NCI-H146 treated with DMSO at 0.1 percent for 48 hours (cell line): ENCODE measurements around the gene SH3D19.
"Not testable (repeated sequence)": the region's sequence is repeated elsewhere in the genome, so short reads cannot be mapped to it uniquely, and the experiment has no call there.

Source experiments
- DNase-seq: peaks from one replicate; lab custom pipeline; 2025; ENCODE audit not compliant: unreplicated experiment; lab: John Stamatoyannopoulos, UW

SH3D19 gene

DNA sequence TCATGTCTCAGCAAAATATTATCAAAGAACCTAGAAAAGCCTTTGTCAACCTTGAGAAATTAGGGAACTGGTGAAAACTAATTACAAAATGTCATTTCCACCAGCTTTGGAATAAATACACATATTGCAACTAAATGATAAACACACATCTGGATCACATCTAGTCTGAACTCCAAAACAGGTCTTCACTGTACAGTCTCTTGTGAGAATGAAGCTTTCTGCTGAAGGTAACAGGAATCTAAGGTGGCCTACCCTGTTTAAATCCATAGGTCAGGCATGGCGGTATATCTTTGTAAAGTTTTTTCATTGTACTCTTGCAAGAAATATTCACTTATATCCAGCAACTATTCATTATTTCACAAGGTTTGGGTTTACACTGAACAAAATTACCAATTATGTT is 1.7 kb downstream of the SH3D19 start:
- no peak for DNase-seq

DNA sequence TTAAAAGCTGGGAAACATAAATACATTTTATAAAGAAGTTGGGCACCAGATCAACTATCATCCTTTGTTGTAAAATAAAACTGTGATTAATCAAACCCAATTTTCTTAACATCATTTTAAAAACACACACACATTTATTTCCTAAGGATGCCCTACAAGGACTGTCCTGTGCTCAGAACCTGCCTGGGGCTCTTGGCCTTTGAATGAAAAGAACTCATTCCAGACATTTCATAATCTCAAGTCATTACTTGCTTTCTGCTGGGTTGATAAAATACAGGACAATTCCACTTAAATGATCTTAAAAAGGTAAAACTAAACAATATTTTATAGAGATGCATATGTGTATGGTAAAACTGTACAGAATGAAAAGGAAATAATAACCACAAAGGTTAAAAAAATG is 2.8 kb downstream of the SH3D19 start:
- no peak for DNase-seq

DNA sequence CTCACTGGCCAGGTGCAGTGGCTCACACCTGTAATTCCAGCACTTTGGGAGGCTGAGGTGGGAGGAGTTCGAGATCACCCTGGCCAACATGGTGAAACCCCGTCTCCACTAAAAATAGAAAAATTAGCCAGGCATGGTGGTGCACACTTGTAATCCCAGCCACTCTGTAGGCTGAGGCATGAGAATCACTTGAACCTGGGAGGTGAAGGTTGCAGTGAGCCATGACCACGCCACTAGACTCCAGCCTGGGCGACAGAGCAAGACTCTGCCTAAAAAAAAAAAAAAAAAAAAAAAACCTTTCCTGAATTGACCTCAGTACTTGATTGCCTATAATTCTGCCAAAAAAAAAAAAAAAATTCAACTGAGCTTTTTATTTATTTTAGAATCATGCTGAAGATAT is 3.2 kb downstream of the SH3D19 start:
- DNase-seq, result not testable (repeated sequence)

DNA sequence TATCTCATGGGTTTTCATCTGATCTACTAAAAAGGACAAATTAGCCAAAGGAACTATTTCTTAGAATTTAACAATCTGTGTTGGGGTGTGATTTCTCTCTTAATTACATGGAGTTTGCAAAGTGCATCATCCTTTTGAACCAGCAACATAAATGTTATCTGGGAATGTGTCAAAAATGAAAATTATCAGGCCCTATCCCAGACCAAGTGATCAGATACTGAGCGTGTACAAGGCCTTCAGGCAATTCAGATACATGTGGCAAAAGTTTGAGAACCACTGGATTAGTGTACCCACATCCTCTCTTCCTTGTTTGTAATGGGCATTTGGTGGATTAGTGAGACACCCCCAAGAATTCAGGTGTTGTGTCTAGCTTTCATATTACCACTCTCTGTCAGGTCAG is 3.8 kb downstream of the SH3D19 start:
- DNase-seq, result no peak

DNA sequence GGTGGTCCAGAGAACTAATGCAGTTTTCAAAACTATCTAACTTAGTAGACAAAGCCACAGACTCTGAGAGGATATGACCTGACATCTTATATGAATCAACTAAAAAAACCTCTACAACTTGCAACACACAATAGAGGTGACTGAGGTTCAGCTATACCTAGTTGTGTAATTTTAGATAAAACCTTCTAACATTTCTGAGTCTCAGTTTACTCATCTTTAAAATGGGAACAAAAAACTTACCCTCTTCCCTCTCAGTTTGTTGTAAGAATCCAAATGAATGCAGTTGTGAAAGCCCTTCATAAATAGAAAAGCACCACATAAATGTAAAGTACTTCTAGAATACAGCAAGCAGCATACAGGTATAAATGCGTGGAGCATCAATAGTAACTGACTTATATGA is 5.9 kb downstream of the SH3D19 start:
- DNase-seq, result no peak

DNA sequence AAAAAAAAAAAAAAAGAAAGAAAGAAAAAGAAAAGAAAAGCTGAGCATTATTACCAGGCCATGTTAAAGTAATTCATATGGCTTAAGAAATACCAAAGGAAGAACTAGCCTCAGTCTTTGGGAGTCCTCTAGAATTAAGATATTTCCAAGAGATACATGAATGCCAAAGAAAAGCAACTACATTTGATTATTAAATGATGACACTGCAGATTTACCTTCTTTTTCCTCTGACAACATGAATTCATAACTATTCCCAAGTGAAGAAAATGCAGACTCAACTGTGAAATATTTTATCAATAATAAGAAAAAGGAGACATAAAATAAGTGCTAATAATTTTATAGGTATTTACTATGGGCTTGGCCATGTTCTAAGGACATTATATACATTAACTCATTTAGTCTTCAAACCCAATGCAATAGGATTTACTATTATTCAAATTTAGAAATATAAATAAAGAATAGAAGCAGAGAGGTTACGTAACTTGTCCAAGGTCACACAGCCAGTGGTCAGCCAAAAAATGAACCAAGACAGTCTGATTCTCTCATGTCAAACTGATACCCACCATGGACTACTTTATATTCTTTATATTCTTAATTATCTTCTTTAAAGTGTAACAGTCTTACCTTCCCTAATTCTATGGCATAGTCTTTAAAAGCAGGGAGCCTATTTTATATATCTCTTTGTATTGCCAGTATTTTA is 6.9 kb downstream of the SH3D19 start:
- DNase-seq, result no peak

DNA sequence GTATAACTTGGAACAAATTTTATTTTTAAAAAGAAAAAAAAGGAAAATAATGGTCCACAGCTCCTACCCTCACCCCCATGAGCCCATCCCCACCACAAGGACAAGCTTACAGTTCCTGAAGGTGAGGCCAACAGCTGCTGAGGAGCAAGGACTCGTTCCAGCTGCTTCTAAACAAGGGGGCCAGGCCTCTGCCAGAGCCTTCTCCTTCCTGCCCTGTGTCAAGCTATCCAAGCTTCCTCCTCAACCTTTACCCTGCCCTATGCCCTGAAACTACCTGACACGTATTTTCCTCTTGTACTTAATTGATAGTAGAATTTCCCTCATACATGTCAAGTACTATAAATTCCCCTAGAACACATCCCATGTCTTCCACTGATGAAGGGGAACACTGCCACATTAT is 8.8 kb downstream of the SH3D19 start:
- no peak for DNase-seq

DNA sequence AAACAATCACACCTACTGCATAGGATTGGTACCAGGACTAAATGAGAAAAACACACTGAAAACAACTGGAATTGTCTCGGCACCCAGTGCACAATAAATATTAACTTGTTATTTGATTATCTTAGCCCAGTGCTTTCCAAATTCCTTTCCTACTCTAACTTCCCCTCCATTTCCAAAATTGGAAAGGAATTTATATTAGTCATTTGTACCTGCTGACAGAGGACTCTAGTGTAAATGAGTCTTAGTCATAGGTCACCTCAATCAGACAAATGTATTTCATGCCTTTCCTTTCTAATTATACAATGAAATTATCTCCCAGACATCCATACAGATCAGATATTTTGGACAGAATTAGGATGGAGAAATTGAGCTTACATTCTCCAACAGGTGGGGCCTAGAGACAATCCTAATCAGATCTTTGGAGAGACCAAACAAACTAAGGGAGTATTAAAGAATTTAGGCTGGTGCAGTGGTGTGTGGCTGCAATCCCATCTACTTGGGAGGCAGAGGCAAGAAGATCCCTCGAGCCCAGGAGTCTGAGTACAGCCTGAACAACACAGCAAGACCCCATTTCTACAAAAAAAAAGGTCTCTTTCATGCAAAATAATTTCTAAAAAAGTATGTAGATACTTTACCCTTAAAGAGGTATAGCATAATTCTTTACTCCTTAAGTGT is 10.1 kb downstream of the SH3D19 start:
- no peak for DNase-seq

DNA sequence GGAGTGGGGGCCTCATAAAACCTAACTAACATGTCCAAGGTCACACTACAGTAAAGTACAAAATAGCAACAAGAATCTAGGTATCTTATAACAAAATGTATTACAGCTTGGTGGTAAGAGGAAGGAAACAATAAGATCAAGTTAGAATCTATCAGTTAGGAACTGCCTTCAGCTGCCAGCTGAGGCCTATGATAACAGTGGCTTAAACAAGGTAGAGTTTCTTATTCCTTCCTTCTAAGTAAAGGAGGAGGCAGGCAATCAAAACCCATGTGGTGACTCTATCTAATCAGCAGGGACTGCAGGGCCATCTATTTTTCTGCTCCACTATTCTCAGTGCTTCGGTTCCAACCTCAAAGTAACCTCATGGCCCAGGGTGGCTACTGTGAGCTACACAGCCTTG is 10.9 kb downstream of the SH3D19 start:
- no peak for DNase-seq

DNA sequence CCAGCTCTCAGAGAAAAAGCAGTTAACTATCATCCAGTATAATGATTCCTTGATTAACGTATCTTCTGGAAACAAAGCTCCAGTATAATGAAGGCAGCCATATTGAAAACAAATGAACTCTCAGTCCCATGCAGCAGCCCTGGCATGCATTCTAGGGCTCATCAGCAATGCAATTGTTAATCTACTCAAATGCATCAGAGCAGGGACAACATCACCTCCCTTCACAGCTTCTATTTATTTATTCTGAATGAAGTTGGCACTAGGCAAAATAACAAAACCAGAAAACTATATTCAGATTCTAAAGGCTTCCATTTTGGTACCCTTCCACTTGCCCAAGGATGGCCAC is 11.4 kb downstream of the SH3D19 start:
- no peak for DNase-seq

DNA sequence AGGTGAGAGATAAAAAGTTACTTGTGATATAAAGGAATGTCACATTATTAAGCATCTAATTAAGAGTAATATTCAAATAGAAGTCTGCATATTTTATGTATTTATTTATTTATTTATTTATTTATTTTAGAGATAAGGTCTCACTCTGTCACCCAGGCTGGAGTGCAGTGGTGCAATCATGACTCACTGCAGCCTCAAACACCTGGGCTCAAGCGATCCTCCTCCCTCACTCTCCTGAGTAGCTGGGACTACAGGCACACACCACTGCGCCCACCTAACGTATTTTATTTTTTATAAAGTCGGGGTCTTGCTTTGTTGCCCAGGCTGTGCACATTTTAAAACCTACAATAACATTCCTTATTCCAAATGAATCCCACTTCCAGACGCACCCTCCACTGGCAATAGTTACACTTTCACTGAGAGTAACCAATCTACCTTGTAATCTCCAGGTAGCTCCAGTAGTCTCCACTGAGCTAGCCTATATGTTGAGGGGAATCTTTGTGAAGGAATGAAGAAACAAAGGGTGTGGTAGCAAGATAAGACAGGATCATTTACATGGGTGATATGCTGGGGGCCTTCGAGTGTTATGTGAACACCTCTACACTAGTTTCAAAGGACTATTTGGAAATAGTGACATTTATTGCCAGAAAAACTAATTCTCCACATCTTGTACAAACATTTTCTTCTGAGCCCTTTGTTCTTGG is 11.9 kb downstream of the SH3D19 start:
- no peak for DNase-seq

DNA sequence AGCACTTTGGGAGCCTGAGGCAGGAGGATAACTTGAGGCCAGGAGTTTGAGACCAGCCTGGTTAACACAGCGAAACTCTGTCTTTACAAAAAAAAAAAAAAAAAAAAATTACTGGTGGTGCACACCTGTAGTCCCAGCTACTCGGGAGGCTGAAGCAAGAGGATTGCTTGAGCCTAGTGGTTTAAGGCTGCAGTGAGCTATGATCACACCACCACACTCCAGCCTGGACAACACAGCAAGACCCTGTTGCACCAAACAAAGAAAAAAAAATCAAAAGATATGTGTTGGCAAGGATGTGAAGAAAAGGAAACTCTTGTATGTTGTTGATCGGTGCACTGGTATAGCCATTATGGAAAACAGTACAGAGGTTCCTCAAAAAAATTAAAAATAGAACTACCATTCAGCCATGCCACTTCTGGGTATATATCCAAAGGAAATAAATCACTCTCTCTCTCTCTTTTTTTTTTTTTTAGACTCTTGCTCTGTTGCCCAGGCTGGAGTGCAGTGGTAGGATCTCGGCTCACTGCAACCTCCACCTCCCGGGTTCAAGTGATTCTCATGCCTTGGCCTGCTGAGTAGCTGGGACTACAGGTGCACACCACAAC is 15.2 kb downstream of the SH3D19 start:
- no peak for DNase-seq

DNA sequence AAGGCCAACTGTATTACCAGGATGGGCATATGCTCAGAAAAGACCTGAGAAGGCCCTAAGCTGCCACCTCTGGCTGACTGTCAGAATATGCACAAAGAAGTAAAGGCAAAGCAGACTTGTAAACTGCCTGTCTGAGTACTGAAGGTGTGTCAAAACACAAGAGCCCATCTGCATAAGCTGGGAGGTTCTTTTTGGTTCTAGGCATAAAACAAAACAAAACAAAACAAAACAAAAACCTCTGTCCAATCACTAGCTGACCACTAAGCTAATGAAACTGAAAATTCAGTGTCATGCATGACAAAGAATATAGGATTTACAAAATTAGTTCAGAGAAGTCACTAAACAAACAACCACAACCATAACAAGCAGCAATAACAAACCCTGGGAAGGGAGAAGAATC is 20.6 kb downstream of the SH3D19 start:
- no peak for DNase-seq

DNA sequence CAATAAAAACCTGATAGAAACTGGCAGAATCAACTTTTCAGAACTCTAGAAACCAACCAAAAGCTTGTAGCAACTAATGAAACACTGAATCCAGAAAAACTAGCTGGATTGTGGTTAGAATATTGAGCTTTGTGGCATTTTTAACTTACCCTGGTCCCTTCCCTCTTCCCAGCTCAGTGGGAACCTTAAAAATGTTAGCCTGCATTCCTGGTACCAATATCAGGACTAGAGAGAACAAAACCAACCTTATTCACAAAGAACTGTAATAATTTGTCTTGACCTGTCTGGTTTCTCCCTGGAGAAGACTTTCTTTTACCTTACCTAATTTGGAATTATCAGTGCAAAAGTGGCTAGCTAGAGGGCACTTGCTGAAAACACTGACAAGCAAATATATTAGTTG is 21.2 kb downstream of the SH3D19 start:
- no peak for DNase-seq

DNA sequence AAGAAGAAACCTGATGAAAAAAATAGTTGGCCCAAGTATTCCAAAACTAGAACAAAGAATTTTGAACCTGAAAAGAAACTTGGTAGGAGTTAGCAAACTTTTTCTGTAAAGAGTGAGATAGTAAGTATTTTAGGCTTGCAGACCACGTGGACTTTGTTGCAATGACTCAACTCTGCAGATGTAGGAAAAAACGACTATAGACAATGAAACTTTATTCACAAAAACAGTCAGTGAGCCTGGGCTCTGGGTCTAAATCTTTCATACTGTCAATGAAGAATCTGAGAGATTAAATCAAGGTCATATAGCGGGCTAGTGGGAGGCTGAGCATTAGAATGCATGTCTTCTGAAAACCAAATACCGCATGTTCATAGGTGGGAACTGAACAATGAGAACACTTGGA is 23.0 kb downstream of the SH3D19 start:
- DNase-seq, result no peak

DNA sequence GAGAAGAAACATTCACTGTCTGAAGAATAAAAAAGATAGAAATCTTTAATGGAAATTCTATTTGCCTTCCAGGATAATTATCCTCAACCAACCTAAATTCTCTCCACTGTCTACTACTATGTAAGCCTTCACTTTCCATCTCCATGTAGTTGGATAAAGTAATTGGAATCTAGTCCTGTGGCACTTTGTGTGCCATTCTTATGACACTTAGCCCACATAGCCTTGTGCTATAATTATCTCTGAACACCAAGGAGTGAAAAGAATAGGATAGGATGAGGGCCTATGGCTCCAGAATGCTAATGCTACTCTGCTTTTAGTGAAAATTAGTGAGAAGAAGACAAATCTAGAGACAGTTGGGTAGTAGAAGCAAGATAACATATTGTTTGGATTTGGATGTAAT is 28.2 kb downstream of the SH3D19 start:
- DNase-seq, result no peak

DNA sequence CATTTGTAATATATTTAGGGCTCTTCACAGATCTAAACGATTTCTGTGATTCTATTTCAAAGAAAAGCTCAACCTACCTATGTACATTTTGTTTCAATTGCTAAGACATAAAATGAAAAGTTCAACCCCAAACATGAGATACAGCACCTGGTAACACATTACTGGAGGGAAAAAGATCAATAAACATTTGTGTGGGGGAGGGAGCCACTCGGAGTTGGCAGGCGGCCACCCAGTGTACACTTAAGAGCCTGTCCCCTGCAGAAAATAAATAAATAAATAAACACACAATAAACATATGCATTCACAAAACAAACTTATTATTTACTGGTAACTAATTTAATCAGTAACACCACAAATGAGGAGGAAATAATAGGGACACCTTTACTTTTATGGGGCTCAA is 29.2 kb downstream of the SH3D19 start:
- DNase-seq, result no peak

DNA sequence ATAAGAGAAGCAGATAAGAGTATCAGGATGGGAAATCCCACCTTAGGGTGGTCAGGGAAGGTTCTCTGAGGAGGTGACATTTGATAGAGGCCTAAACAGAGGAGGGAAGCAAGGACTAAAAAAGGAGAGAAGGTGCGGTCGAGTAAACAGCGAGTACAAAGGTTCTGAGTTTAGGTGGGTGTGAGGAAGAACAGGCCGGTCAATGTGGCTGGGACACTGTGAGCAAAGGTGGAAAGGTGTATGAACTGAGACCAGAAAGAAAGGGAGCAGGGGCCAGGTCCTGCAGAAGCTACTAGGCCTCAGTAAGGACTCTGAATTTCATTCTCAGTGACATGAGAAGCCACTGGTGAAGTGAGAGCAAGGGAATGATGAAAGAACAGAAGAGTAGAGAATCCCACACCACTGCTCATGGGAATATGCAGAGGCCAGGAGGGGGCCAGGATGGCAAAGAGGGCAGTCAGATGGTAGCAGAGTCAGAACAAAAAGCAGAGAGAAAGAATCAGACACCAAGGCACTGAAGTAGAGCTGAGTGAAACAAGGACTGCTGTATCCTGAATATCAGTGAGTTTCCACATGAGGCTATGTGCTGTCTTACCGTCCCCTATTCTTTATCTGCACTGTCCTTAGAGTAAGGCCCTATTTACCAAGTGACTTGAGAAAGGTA is 30.4 kb downstream of the SH3D19 start:
- DNase-seq, result no peak

DNA sequence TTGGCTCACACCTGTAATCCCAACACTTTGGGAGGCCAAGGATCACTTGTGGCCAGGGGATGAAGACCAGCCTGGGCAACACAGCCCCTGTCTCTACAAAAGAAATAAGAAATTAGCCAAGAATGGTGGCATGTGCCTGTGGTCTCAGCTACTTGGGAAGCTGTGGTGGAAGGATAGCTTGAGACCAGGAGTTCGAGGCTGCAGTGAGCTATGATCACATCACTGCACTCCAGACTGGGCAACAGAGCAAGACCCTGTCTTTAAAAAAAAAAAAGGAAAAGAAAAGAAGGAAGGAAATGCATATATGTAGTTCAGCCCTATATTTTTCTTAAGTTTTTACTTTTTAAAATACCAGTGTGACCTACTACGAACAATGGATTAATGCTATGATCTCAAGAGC is 33.4 kb downstream of the SH3D19 start:
- DNase-seq, result no peak

DNA sequence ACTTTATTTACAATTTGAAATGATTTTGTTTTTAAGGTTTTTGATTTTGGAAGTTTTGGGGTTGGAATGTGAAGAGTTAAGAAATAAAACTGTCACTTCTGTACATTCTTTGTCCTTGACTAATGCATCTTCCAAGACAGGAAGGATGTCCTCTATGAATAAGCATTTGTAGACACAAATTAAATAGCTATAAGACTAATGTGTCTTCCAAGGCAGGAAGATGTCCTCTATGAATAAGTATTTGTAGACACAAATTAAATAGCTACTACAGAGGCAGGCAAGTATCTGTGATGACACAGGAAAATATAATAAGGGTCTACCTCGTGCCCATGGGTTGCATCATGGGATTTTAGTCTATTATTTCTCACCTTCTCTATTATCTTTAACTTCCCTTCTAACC is 33.9 kb downstream of the SH3D19 start:
- DNase-seq, result no peak

DNA sequence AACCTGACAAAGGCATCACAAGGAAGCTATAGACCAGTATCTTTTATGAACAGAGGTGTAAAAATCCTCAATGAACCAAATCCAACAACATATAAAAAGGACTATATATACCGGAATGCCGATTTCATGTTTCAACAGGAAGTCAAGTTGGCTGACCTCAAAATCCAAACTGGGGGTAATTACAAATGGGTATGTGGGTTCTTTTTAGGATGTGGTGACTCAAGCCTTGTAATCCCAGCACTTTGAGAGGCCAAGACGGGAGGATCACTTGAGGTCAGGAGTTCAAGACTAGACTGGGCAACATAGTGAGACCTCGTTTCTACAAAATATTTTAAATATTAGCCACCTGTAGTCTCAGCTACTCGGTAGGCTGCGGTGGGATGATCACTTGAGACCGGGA is 38.0 kb downstream of the SH3D19 start:
- no peak for DNase-seq
